Purkinje cell (primary cell): ENCODE results near the gene E2F6. TPM values are rescaled to one million over a fixed set of nuclear protein-coding genes. Genes with fewer than 3 reads are reported as not detected.

Experiments
- polyA plus RNA-seq: library from polyadenylated mRNA; unstranded; fragments of >200 nt; fragmentation: Nextera tagmentation; gene quantifications from 2 replicates; pipeline ENCODE4 v1.2.1, GENCODE V29; 2014

The E2F6 gene
- polyA plus RNA-seq = 2.5 and 4.9 TPM in 2 replicates

GRCh38 chr2:11465485-11466306 is at the start of gene E2F6:
TSS of gene E2F6 (minus strand) at chr2:11466161. CDS start at chr2:11465879, 282 bp downstream.

Other genes with a start within 250 kb of the E2F6 start
- gene ROCK2, start 121.5 kb downstream of the E2F6 start, polyA plus RNA-seq = 12.3 and 19.8 TPM in 2 replicates
- gene GREB1, start 67.9 kb upstream of the E2F6 start, polyA plus RNA-seq = 0.32 and 1.4 TPM in 2 replicates
- gene NTSR2, start 204.0 kb upstream of the E2F6 start, polyA plus RNA-seq = 1.7 and 3.4 TPM in 2 replicates